Measurements from ENCODE around the gene MMS22L. TPM values are rescaled to one million over a fixed set of nuclear protein-coding genes. Genes with fewer than 3 reads are reported as not detected.

The MMS22L gene
- total and polyA plus RNA-seq, 2 of the 13 experiments (the other 11 are each of a cell fraction or from before 2014, with no cell fraction given) = 6.2 to 32.9 TPM

- ATAC-seq (no peak), FAIRE-seq (no peak), DNase-seq (ENCODE audit: low spot score) (no peak)
- Histone ChIP-seq H3K4me2 (ENCODE audit: low read depth, low read length) (no peak overlapping the region), H3K36me3 (replicated peaks in 1 of 2; ENCODE audit: control insufficient read depth in 1 of 2, insufficient read depth in 2 of 2, low read length in 2 of 2) (no peaks in the 10 kb centered on the region), H2AFZ (ENCODE audit: low read length) (no peak overlapping the region), H3K4me1 (ENCODE audit: insufficient read depth, low read length) (no peaks in the 10 kb centered on the region), H3K79me2 (ENCODE audit: insufficient read depth, low read length) (no peaks in the 10 kb centered on the region), H3K9me3 (ENCODE audit: low read length) (no peaks in the 10 kb centered on the region), H4K20me1 (ENCODE audit: insufficient read depth, low read length) (no peaks in the 10 kb centered on the region), H3K4me3 (replicated peaks in 1 of 3; ENCODE audit: insufficient read depth in 1 of 3, low read depth in 2 of 3, low read length in 3 of 3) (no peak overlapping the region), H3K9ac (ENCODE audit: insufficient read depth, low read depth, low read length) (no peak overlapping the region), H3K27me3 (ENCODE audit: control insufficient read depth in 1 of 2, insufficient read depth in 2 of 2, low read length in 2 of 2) (no peaks in the 10 kb centered on the region), H3K27ac (ENCODE audit: extremely low read length, insufficient read depth, low read length) (no peak overlapping the region)
- no peak for TF ChIP-seq EHMT2 (IDR thresholded peaks at IDR 0.05; ENCODE audit: borderline replicate concordance, low read depth, low read length)
- in situ Hi-C loops (cut with HindIII; ENCODE audit: extremely low pct_ligation_motif_present, low pct_unique_long_range_greater_than_20kb) (no loop called here), intact Hi-C loops (cut with micrococcal nuclease; ENCODE audit: unreplicated experiment) (no loop called here)
- BruUV-seq (replicated peaks) = no TSS peak
- CTCF ChIA-PET (ENCODE audit: low intra/inter-chr PET ratio, low total read pairs) = no interaction called here
- POLR2A ChIA-PET = no interaction called here
Measured at GRCh38 chr6:97207383-97207782, 75.6 kb downstream of the MMS22L start.

DNA sequence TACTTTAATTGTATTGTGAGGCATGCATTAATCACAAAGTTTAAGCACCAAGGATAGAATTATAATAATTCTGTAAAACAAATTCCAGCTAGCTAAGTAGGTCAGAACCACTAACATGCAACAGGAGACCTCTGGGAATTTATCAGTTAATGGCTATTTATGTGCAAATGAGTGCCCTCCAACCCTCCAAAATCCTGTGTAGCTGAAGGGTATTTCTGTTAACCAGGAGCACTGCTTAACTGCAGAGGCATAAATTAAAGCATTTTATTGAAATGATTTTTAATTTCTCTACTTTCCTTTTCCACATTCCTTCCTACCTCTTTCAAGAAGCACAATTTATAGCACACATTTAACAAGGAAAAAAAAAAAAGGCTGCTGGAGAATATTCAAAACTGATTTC is 77.0 kb downstream of the MMS22L start:
- no peak overlapping the region for H3K9ac ChIP-seq (ENCODE audit: insufficient read depth, low read depth, low read length)
- no peak for TF ChIP-seq ZFP82 (CRISPR knock-in tag; IDR thresholded peaks at IDR 0.05; ENCODE audit: borderline replicate concordance)
- no peak for TF ChIP-seq NFAT5 (CRISPR knock-in tag; IDR thresholded peaks at IDR 0.05)
- TF ChIP-seq ZNF292 (CRISPR knock-in tag; IDR thresholded peaks at IDR 0.05; ENCODE audit: borderline replicate concordance, low read depth) = no peak
- TF ChIP-seq FOXM1 (CRISPR knock-in tag; IDR thresholded peaks at IDR 0.05) = no peak
- no peak for TF ChIP-seq STAT6 (CRISPR knock-in tag; IDR thresholded peaks at IDR 0.05; ENCODE audit: borderline replicate concordance)
- H3K27ac ChIP-seq (ENCODE audit: extremely low read length, insufficient read depth, low read length) = no peak overlapping the region
- H3K36me3 ChIP-seq (replicated peaks in 1 of 2; ENCODE audit: control insufficient read depth in 1 of 2, insufficient read depth in 2 of 2, low read length in 2 of 2) = no peaks in the 10 kb centered on the region
- FAIRE-seq (no peak), ATAC-seq (no peak), DNase-seq (ENCODE audit: low spot score) (no peak)
- POLR2A ChIA-PET = no interaction called here
- CTCF ChIA-PET (ENCODE audit: low intra/inter-chr PET ratio, low total read pairs) = no interaction called here
- no peak overlapping the region for H3K4me3 ChIP-seq (replicated peaks in 1 of 3; ENCODE audit: insufficient read depth in 1 of 3, low read depth in 2 of 3, low read length in 3 of 3)
- H3K79me2 ChIP-seq (ENCODE audit: insufficient read depth, low read length) = no peaks in the 10 kb centered on the region
- H2AFZ ChIP-seq (ENCODE audit: low read length) = no peak overlapping the region
- no peak overlapping the region for H3K4me2 ChIP-seq (ENCODE audit: low read depth, low read length)
- BruUV-seq (replicated peaks) = no TSS peak
- no peaks in the 10 kb centered on the region for H3K27me3 ChIP-seq (ENCODE audit: control insufficient read depth in 1 of 2, insufficient read depth in 2 of 2, low read length in 2 of 2)
- H3K9me3 ChIP-seq (ENCODE audit: low read length) = no peaks in the 10 kb centered on the region
- no peaks in the 10 kb centered on the region for H4K20me1 ChIP-seq (ENCODE audit: insufficient read depth, low read length)
- in situ Hi-C loops (cut with HindIII; ENCODE audit: extremely low pct_ligation_motif_present, low pct_unique_long_range_greater_than_20kb) (no loop called here), intact Hi-C loops (cut with micrococcal nuclease; ENCODE audit: unreplicated experiment) (no loop called here)
- no peaks in the 10 kb centered on the region for H3K4me1 ChIP-seq (ENCODE audit: insufficient read depth, low read length)

Measured in HepG2 (cell line).